HG02642 (cell line): ENCODE data around the gene ETFA.
"Not testable (repeated sequence)": the region's sequence is repeated elsewhere in the genome, so short reads cannot be mapped to it uniquely, and the experiment has no call there.

ENCODE experiments used
- ATAC-seq: cut with Tn5 transposase; IDR thresholded peaks from one replicate; pipeline ENCODE4 v1.9.1; 2021; ENCODE audit warnings: mild to moderate bottlenecking; ENCODE audit not compliant: unreplicated experiment, poor library complexity

ETFA gene

DNA sequence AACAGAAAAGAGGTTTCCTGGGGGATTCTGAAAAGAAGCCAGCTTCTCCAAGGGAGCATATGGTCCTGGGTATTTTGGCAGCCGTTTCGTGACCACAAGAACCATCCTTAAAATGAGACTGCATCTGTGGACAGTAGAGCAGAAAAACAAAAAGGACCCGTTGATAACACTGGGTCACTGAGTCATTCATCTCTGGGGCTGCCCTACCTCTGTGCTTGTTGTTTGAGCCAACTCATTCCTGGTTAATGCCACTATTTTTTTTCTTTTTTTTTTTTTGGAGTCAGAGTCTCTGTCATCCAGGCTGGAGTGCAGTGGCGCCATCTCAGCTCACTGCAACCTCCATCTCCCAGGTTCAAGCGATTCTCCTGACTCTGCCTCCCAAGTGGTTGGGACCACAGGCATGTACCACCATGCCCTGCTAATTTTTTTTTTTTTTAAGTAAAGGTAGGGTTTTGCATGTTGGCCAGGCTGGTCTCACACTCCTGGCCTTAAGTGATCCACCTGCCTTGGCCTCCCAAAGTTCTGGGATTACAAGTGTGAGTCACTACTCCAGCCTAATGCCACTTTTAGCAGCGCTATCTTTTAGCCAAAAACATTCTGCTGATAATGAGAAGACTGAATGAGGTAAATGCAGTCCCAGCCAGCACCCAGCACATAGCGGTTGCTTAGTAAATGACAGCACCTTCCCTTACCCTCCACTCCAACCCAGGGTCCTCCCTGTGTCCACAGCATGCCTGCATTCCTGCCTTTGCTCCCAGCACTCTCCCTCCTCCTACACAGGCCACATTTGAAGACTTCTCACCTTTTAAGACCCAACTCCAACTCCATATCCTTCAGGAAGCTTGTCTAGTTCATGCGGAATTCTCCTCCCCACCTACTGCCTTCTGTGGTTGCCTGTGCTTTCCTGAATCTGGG lies 16.2 kb upstream of the ETFA start:
- ATAC-seq, result no peak

DNA sequence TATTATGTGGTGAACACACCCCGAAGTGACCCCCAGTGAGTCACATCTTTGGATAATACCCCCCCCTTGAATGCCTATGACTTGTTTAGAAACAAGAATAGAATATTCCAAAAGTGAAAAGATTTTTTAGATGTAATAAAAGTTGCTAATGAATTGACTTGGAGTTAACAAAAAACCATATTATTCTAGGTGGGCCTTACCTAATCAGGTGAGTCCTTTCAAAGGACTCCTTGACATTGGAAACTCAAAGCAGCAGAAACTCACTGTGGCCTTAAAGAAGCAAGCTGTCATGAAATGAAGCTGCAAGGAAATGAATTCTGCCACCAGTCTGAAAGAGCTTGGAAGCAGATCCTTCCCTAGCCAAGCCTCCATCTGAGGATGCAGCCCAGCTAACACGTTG lies 14.4 kb upstream of the ETFA start:
- ATAC-seq, result no peak

DNA sequence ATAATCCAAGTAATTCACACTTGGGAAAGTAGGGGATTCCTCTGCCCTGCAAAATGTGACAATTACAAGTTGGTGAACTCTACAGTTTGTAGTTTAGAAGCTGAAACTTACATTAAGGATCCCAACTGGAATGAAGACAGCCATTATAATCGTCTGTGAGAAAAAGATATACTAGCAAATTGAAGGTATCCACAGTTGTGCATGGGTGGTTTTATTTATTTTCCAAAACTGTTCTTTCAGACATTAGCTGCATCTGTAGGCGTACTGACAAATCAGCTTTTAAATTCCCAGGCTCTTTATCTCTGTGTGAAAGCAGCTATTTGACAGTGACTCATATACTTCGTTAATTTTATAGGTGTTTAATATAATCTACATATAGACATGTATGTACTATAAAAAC lies 12.8 kb upstream of the ETFA start:
- ATAC-seq, result no peak

DNA sequence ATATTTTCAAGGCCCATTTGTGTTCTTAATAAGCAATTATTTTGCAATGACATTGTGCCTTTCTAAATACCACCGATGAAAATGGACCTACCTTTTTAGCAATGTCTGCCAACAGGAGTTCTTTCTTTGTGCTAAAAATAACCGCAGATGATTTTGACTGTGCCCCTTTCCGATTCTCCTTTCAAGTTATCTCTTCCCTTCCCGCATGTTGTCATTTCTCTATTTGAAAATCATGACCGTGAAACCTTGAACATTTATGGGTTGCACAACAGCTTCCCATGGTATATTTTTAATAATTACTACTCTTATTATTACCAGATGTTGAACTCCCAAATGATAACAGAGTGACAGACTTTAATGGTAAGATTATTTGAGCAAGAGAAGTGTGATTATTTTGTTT lies 10.3 kb upstream of the ETFA start:
- no peak for ATAC-seq

DNA sequence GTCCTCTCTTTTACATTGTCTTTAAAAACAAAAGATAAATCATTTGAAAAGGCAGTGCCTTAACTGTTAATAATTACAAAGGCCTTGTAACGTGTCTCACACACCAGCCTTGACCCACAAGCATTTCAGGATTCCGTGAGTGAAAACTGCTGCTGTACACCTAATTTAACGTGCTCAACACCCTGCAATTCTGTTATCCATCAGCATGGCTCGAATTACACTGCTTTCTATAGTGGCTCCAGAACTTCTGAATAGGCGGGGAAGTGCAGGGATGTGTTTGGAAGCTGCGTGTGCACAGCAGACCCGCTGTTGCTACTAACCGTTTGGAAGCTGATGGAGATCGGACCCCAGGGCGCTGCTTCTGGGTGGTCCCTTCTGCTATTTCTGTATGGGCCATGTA lies 9.9 kb upstream of the ETFA start:
- ATAC-seq, result no peak

DNA sequence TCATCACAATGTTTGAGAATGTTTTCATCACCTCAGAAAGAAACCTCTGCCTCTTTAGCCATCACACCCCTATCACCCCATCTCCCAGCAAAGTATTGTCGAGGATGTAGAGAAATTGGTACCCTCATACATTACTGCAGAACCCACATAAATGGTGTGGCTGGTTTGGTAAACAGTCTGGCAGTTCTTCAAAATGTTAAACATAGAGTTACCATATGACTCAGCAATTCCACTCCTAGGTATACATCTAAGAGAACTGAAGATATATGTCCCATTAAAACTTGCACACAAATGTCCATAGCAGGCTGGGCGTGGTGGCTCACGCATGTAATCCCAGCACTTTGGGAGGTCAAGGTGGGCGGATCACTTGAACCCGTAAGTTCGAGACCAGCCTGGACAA lies 8.7 kb upstream of the ETFA start:
- ATAC-seq, result no peak

DNA sequence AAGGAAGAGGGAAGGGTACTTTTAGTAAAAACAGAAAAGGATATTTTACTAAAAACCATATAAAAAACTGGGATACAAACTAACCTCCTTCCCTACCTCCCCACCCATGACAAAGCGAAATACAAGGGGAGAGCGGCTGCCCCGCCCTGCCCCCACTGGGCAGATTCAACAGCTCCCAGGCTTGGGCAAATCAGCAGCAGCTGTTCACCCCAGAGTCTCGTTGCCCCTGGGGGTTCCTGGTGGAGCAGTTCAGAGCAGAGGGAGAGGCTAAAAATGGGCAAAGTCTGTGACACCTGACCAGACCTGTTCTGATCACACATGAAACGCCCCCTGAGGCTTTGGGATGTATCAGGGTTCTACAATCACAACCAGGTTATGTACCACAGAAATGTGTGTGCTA lies 2.5 kb upstream of the ETFA start:
- ATAC-seq, result no peak

DNA sequence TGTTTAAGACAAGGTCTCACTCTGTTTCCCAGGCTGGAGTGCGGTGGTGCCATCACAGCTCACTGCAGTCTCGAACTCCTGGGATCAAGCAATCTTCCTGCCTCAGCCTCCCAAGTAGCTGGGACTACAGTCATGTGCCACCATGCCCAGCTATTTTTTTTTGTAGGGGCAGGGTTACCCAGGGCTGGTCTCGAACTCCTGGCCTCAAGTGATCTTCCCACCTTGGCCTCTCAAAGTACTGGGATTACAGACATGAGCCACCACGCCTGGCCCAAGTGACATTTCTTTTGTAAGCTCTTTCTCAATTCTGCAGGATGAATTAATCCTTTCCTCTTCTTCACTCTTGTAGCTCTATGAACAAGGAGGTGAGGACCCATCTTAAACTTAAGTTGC lies 1.9 kb upstream of the ETFA start:
- ATAC-seq, result not testable (repeated sequence)

DNA sequence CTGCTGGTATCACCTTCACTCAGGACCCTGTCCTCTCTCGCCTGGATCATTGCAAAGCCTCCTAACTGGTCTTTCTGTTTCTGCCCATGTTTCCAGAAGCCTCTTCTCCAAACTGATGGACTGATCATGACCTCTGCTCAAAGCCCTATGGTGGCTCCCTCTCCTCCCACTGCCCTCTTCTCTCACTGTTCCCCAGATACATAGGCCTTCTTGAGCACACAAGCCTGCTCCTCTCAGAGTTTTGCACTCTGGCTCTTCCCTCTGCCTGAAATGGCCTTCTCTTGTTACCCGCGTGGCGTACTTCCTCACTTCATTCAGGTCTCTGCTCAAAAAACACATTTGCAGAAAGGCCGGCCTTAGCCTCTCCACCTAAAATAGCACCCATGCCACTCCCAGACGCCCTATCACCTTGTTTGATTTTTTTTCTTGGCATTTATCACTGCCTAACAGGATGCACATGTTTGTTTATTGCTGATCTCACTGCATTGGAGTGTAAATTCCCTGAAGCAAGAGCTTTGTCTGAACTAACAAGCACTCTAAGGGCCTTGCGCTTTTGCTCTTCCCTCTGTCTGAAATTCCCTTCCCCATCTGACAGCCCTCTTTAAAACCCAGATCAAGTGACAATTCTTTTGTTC lies 1.4 kb upstream of the ETFA start:
- ATAC-seq, result no peak

DNA sequence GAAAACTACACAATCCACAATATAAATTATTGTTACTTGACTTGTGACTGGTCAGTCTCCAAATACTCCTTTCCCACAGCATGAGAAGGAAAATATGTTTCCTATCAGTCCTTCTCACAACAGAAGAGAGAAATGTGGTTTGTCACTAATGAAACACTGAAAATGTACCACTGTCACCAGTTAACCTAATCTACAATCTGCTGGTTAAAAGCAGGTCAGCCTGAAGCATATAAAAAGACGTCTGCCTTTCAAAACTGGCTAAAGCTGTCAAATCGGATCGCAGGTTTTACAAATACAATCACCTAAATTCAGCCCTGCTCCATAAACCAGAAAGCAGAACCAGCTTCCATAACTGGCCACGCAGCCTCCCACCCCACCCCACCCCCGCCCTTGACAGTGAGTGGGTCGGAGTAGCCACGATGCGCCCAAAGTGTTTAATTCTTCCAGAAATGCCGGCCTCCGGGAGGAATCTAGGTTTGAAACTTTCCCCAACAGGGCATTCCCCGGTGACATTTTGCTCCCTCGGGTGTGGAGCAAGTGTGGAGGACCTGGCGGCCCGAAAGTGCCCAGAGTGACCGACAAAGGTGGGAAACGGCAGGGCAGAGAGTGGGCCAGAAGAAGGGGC lies 682 bp downstream of the ETFA start:
- ATAC-seq, result peak; percentile 19

DNA sequence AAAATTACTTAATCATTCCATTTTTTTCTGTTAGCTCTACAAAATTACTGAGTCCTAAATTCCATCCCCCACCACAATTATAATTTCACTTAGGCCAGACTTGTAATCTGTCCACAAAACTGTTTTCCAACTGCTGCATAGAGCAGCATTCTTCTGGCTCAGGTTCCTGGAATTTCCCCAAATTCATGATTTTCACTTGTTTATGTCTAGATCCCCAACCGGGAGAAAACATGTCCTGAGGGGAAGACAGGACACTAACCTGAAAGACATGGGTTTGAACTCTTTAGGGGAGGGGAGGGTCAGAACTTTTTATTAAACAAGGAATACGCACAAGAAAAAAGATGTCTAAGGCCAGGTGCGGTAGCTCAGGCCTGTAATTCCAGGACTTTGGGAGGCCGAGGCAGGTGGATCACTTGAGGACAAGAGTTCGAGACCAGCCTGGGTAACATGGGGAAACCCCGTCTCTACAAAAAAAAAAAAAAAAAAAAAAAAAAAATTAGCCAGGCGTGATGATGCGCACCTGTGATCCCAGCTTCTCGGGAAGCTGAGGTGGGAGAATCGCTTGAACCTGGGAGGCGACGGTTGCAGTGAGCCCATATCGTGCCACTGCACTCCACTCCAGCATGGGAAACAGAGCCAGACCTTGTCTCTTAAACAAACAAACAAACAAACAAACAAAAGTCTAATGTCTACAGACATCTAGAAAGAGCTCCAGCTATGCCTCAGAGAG lies 1.5 kb downstream of the ETFA start:
- no peak for ATAC-seq

DNA sequence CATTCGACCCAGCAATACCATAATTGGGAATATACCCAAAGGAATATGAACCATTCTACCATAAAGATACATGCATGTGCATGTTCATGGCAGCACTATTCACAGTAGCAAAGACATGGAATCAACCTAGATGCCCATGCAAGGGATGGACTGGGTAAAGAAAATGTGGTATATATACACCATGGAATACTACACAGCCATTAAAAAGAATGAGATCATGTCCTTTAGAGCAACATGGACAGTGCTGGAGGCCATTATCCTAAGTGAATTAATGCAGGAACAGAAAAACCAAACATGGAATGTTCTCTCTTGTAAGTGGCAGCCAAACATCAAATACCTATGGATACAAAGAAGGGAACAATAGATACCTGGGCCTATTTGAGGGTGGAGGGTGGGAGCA lies 7.4 kb downstream of the ETFA start:
- no peak for ATAC-seq

DNA sequence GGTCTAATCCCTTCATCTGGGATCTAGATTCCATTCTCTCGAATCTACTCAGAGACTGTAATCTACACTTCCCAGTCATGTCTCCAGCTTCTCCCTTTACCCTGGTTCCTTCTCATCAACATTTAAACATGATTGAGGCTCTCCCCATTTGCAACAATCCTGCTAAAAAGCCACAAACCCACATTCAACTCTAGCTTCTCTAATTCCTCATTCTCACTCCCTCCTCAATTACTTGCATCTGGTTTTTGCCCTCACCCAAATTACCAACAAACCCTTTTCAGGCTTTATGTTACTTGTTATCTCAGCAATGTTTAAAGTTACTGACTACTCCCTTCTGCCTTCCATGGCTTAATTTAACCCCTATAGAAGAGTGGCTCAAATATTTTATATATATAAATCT lies 11.5 kb downstream of the ETFA start:
- ATAC-seq, result no peak

DNA sequence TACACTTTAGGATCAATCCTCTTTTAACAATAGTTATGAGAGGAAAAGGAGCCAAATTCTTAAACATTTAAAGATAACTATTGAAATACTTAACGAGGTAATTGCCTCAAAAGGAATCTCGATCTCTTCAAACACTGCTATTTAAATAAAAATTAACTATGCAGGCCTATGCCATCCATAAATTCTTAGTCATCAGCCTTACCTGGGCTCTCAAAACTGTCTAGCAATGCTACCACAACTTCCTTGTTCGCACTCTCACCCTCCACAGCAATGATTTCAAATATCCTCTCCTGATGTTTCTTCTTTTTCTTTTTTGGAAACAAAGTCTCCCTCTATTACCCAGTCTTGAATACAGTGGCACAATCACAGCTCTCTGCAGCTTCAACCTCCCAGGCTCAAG lies 12.3 kb downstream of the ETFA start:
- no peak for ATAC-seq

DNA sequence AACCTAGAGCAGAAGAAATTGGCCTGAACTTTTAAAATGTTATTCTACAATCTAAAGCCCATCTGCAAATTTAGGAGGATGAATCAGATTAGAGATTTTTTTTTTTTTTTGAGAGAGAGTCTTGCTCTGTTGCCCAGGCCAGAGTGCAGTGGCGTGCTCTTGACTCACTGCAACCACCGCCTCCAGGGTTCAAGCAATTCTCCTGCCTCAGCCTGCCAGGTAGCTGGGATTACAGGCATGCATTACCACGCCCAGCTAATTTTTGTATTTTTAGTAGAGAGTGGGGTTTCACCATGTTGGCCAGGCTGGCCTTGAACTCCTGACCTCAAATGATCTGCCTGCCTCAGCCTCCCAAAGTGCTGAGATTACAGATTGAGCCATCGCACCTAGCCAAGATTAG lies 13.3 kb downstream of the ETFA start:
- not testable (repeated sequence) for ATAC-seq

DNA sequence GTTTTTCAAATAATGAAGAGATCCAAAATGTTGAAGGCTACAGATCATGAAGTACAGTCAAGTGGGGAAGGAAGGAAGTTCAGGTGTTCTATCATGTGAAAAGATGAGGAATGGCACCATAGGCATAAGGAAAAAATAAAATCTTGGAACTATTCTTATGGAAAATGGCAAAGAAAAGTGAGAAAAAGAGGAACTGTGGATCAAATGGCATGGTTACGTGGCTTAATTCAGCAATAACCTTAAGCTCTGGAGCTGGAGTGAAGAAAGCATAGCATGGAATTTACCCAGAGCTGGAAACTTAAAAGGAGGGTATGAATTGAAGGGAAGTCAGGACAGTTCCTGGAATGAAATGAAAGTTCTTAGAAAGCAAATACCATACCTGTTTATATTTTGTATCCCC lies 14.4 kb downstream of the ETFA start:
- ATAC-seq, result no peak

DNA sequence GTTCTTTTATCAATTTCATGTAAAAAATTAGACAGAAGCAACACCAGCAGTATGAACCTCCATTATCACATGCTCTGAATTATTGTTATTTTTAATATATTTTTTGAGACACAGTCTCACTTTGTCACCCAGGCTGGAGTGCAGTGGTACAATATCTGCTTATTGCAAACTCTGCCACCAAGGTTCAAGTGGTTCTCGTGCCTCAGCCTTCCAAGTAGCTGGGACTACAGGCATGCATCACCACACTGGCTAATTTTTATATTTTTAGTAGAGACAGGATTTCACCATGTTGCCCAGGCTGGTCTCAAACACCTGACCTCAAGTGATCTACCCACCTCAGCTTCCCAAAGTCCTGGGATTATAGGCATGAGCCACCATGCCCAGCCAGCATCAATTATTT lies 16.8 kb downstream of the ETFA start:
- ATAC-seq, result not testable (repeated sequence)

DNA sequence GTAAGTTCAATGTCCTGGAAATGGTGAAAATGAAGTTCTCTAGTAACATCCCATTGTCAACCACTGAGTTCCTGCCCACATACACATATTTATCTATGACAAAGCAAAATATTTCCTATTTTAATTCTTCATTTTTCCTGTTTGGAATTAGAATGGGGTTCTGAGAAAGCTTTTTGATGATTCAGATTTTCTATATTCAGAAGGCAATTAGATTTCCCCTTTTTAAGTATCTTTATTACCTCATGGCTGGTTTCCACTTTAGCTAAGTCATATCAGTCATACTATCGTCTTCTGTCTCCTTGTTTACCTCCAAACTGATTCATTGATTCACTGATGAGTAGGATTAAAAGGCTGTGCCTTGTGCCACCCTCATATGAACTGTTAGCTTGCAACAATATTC lies 17.9 kb downstream of the ETFA start:
- no peak for ATAC-seq

DNA sequence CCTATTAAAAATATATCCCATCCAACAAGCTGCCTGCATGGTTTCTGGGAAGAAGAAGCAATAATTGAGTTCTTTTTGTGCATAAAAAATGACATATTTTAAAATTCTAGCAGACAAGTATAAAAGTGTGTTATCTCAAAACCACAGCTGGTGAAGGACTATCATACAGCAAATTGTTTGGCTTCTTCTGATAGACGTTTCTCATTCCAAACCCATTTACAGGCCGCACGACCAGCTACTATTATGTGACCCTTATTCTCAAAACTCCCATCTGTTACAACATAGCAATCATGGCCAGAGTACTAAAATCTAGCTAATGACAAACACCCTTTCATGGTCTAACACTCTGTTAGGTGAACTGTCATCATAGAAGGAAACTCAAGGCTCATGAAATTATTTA lies 21.7 kb downstream of the ETFA start:
- no peak for ATAC-seq

DNA sequence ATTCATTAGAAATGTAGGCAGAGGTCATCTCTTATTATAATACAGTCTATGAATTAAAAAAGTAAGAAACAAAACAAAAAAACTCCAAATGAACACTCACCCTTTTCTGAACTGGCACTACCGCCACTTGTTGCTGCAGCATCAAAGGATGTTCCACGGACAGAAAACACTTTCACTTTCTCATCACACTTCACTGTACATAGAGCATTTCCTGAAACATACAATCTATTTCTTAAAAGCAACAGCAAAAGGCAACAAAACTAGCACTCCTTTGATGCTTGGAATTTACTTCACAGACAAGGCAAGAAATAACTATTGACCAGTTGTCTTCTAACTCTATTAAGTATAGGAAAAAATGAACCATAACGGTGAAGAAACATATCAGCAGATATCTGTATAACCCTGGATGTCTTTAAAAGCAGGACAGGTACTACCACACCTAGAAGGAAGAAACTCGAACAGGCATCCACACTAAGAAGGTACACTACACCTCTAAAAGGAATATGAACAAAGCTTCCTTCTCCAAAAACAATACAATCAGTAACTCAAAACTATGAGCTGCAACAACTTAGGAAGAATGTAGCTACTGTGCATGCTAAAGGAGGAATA lies 24.9 kb downstream of the ETFA start:
- no peak for ATAC-seq
